ENCODE measurements around the gene CCDC106.

- TF ChIP-seq CTCF (IDR thresholded peaks at IDR 0.05; ENCODE audit: low read length), result no peak
- TF ChIP-seq EZH2 (IDR thresholded peaks at IDR 0.05; ENCODE audit: borderline replicate concordance, low read length), result no peak
Measured at GRCh38 chr19:55690769-55691545, 42.9 kb downstream of the CCDC106 start.
